ENCODE measurements around the gene SLC16A13.

SLC16A13 gene

GRCh38 chr17:7029096-7029495, 6.7 kb upstream of the SLC16A13 start:
- TF ChIP-seq POLR2A (IDR thresholded peaks at IDR 0.05; ENCODE audit: low read length) (no peak), GATA1 (IDR thresholded peaks at IDR 0.05; ENCODE audit: low read depth, low read length) (no peak)
- DNase-seq = no peak

DNA sequence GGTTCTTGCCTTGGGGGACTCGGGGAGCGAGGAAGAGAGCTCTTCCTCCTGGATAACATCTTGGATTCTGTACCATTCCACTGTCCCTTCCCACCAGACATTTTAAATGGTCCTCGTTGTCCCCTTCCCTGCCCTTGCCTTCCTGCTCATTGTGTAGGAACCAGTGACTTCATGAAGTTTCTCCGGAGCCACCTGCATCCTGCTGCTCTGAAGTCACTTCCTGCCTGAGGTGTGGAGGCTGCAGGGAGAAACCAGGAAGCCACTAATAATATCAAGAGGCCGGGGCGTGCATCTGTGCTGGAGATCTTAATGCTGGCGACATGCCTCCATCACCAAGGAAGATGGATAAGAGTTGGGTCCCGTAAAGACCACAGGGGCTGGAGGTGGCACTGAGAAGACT, 6.2 kb upstream of the SLC16A13 start:
- no peak for DNase-seq
- TF ChIP-seq POLR2A (IDR thresholded peaks at IDR 0.05; ENCODE audit: low read length) (no peak), GATA1 (IDR thresholded peaks at IDR 0.05; ENCODE audit: low read depth, low read length) (no peak)

DNA sequence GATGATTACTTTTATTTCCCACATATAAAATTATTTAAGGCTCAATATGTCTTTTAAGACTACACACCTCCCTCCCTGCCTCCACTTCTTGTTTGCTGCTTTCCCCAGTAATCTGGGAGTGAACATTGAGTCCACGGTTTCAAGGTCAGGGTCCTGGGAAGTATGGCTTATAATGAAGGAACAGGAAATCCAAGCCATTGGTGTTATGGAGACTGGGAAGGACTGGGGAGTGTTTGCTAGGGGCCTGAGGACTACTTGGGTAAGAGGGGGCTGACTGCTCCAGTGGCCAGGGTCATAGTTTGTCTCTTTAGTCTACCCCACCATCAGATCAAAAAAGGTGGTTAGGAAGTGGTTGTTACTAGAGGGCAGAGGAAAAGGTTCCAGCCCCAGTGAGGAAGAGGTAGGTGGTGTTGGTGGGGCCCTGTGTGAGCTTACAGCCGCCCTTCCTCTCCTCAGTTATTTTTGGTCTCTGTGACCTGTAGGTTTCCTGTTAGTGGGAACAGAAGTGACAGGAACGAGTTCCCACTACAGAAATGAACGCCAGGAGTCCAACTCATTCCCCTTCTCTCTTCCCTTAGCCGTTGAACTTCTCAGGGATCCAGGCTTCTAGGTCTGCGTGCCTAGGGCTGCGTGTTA, 742 bp upstream of the SLC16A13 start:
- DNase-seq = no peak
- TF ChIP-seq POLR2A (IDR thresholded peaks at IDR 0.05; ENCODE audit: low read length) = no peak
- no peak for TF ChIP-seq GATA1 (IDR thresholded peaks at IDR 0.05; ENCODE audit: low read depth, low read length)

DNA sequence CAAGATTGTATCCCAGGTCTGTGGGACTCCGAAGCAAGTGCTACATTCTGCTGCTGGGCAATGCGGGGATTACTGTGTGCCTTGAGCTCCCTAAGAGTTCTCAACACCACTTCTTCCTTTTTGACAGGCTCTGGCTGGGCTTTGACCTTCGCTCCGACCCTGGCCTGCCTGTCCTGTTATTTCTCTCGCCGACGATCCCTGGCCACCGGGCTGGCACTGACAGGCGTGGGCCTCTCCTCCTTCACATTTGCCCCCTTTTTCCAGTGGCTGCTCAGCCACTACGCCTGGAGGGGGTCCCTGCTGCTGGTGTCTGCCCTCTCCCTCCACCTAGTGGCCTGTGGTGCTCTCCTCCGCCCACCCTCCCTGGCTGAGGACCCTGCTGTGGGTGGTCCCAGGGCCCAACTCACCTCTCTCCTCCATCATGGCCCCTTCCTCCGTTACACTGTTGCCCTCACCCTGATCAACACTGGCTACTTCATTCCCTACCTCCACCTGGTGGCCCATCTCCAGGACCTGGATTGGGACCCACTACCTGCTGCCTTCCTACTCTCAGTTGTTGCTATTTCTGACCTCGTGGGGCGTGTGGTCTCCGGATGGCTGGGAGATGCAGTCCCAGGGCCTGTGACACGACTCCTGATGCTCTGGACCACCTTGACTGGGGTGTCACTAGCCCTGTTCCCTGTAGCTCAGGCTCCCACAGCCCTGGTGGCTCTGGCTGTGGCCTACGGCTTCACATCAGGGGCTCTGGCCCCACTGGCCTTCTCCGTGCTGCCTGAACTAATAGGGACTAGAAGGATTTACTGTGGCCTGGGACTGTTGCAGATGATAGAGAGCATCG, 2.4 kb downstream of the SLC16A13 start:
- TF ChIP-seq GATA1 (IDR thresholded peaks at IDR 0.05; ENCODE audit: low read depth, low read length) (no peak), POLR2A (IDR thresholded peaks at IDR 0.05; ENCODE audit: low read length) (no peak)
- DNase-seq = no peak

DNA sequence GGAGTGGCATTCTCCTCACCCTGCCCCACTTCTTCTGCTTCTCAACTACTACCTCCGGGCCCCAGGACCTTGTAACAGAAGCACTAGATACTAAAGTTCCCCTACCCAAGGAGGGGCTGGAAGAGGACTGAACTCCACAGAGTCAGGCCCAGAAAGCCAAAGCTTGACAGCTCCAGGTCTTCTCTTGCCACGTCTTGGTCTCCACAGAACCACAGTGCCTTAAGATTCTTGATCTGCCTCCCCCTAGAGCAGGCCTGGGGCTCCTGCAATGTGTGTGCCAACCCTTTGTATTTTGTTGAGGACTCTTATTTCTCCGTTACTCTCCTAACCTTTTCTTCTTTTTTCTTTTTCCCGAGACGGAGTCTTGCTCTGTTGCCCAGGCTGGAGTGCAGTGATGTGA, 4.0 kb downstream of the SLC16A13 start:
- no peak for DNase-seq
- TF ChIP-seq GATA1 (IDR thresholded peaks at IDR 0.05; ENCODE audit: low read depth, low read length) (no peak), POLR2A (IDR thresholded peaks at IDR 0.05; ENCODE audit: low read length) (no peak)

GRCh38 chr17:7041607-7042500, 6.0 kb downstream of the SLC16A13 start:
- TF ChIP-seq POLR2A (IDR thresholded peaks at IDR 0.05; ENCODE audit: low read length) = no peak
- no peak for TF ChIP-seq GATA1 (IDR thresholded peaks at IDR 0.05; ENCODE audit: low read depth, low read length)
- DNase-seq = no peak

DNA sequence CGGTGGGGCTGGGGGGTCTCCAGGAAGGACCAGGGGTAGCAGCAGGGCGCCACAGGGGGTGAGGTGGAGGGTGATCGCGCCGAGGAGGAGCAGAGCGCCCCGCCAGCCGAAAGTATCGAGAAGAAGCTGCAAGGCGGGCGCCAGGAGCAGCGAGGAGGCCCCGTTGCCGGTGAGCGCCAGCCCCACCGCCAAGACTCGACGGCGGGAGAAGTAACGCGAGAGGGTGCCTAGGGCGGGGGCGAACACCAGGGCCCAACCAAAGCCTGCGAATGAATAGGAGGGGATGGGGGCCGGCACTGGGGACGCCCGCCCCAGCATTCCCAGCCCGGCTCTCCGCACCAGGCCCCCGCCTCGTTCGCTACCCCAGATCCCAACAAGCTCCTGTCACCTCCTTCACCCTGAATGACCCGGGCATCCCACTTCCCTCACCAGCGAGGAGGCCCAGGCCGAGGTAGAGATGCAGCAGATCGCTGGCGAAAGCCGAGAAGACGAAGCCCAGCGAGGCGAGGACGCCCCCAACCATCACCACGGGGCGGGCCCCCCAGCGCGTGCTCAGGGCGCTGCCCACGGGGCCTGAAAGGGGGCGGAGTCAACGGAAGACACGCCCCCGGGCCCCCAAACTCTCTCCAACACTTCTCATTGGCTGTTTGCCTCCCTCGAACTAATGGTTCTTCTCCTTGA, 6.8 kb downstream of the SLC16A13 start:
- DNase-seq = peak in 1 of 2 experiments; percentile 26

GRCh38 chr17:7043182-7043496, 7.3 kb downstream of the SLC16A13 start:
- no peak for DNase-seq
- TF ChIP-seq POLR2A (IDR thresholded peaks at IDR 0.05; ENCODE audit: low read length) (peak; percentile 4), GATA1 (IDR thresholded peaks at IDR 0.05; ENCODE audit: low read depth, low read length) (no peak)

More for the DNA sequence above, 6.8 kb downstream of the SLC16A13 start:
- TF ChIP-seq GATA1 (IDR thresholded peaks at IDR 0.05; ENCODE audit: low read depth, low read length) = no peak
- peak; percentile 26 for TF ChIP-seq POLR2A (IDR thresholded peaks at IDR 0.05; ENCODE audit: low read length)

GRCh38 chr17:7043497-7044198, 7.8 kb downstream of the SLC16A13 start, which contains the start of gene SLC16A11:
TSS of gene SLC16A11 (minus strand) at chr17:7044092. CDS start at chr17:7043513, 579 bp downstream.
- no peak for DNase-seq

GRCh38 chr17:7045492-7046126, 9.8 kb downstream of the SLC16A13 start:
- DNase-seq = peak; percentile 72 to 83
- TF ChIP-seq POLR2A (IDR thresholded peaks at IDR 0.05; ENCODE audit: low read length) (no peak), GATA1 (IDR thresholded peaks at IDR 0.05; ENCODE audit: low read depth, low read length) (no peak)

More at GRCh38 chr17:7043497-7044198, 7.8 kb downstream of the SLC16A13 start, which contains the start of gene SLC16A11:
- no peak for TF ChIP-seq POLR2A (IDR thresholded peaks at IDR 0.05; ENCODE audit: low read length)
- TF ChIP-seq GATA1 (IDR thresholded peaks at IDR 0.05; ENCODE audit: low read depth, low read length) = no peak

DNA sequence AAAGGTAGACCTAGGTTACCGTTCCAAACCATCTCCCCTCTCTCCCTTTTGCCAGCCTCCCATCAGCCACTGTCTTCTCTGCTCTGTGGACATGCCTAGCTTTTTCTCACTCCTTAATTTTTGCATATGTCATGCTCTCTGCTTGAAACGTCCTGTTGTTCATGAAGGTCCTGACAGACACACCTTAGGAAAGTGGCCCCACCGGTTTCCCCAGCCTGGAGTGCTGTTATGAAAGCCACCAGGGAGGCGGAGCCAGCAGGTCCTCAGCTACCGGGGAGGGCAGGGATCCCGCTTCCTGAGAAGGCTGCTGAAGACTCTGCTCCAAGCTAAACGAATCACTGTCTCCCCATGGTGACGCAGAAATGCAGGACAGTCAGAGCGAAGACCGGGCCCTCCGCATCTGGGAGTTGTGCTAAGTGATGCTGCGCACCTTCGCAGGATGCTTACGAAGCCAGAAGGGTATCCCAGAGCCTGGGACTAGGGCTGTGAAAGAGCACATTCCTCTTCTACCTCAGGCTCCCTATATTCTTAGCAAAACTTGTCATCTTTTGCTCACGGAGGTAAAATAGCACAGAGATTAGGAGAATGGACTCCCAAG, 10.4 kb downstream of the SLC16A13 start:
- no peak for DNase-seq
- TF ChIP-seq POLR2A (IDR thresholded peaks at IDR 0.05; ENCODE audit: low read length) (no peak), GATA1 (IDR thresholded peaks at IDR 0.05; ENCODE audit: low read depth, low read length) (no peak)

DNA sequence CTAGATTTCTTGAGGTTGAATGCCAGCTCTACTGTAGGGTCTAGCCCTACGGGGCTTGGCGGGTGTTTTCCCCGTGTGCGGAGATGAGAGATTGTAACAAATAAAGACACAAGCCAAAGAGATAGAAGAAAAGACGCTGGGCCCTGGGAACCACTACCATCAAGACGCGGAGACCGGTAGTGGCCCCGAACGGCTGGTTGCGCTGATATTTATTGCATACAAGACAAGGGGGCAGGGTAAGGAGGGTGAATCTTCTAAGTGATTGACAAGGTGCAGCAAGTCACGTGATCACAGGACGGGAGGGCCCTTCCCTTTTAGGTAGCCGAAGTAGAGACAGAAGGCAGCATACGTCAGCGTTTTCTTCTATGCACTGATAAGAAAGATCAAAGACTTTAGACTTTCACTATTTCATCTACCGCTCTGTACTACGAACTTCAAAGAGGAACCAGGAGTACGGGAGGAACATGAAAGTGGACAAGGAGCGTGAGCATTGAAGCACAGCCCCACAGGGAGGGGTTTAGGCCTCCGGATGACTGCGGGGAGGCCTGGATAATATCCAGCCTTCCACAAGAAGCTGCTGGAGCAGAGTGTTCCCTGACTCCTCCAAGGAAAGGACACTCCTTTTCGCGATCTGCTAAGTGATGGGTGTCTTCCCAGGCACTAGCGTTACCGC, 11.0 kb downstream of the SLC16A13 start:
- DNase-seq = peak; percentile 49 to 57
